RWPE1 (cell line): Measurements from ENCODE around the gene HECA.

Experiments used
- CTCF ChIA-PET: fragments of 350-600 bp; sonication (Branson Sonifier 250); formaldehyde crosslinking; extraction: SDS; loops from one replicate; lab custom pipeline; 2021; lab: Yijun Ruan, JAX
- POLR2A ChIA-PET: fragments of 400-600 bp; formaldehyde crosslinking; extraction: SDS; loops from one replicate; lab custom pipeline; 2020; ENCODE audit warnings: antibody characterized with exemption; ENCODE audit not compliant: low non-redundant PET; lab: Yijun Ruan, JAX
- DNase-seq: peaks from one replicate; pipeline ENCODE4 v3.0.0; 2012; ENCODE audit warnings: low spot score
- H3K27ac ChIP-seq: fragments of 450-650 bp; 2 replicates; pipeline ENCODE4 v1.5.1; 2017
- TF ChIP-seq, protein P1 (sequence below): fragments of 450-650 bp; conservative IDR thresholded peaks from 2 replicates; pipeline ENCODE4 v1.5.1; 2017; ENCODE audit warnings: low read depth, mild to moderate bottlenecking

The HECA gene

GRCh38 chr6:139187489-139187888, 52.6 kb downstream of the HECA start:
- POLR2A ChIA-PET, result no interaction called here
- TF ChIP-seq, protein P1, sequence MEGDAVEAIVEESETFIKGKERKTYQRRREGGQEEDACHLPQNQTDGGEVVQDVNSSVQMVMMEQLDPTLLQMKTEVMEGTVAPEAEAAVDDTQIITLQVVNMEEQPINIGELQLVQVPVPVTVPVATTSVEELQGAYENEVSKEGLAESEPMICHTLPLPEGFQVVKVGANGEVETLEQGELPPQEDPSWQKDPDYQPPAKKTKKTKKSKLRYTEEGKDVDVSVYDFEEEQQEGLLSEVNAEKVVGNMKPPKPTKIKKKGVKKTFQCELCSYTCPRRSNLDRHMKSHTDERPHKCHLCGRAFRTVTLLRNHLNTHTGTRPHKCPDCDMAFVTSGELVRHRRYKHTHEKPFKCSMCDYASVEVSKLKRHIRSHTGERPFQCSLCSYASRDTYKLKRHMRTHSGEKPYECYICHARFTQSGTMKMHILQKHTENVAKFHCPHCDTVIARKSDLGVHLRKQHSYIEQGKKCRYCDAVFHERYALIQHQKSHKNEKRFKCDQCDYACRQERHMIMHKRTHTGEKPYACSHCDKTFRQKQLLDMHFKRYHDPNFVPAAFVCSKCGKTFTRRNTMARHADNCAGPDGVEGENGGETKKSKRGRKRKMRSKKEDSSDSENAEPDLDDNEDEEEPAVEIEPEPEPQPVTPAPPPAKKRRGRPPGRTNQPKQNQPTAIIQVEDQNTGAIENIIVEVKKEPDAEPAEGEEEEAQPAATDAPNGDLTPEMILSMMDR, result no peak

DNA sequence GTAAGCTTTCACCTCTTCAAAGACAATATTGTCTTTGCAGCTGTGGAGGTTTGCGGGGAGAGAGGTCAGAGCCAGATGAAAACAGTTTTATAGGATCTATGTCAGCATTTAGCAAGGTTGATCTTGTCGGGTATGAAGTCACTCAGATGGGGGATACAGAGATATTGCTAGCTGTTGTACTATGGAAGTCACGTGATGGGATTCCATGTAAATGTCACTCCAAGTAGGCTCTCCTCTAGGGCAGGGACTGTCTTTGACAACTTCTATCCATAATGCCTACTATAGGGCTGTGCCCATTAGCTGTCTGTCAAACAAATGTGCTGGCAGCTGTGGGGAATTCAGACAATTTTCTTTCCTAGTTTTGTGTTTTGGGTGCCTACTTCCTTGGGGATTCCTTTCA, 54.8 kb downstream of the HECA start:
- DNase-seq, result no peak
- ChIA-PET CTCF (interaction anchor here (0.7 kb wide), 2 partner anchors 184 to 761 kb away, joined by 3 to 6 read pairs; no protein-coding TSS in a partner anchor), POLR2A (no interaction called here)
- TF ChIP-seq, protein P1, result no peak
- H3K27ac ChIP-seq, result no peak overlapping the region

More at GRCh38 chr6:139187489-139187888, 52.6 kb downstream of the HECA start:
- no peak overlapping the region for H3K27ac ChIP-seq
- DNase-seq, result no peak
- CTCF ChIA-PET, result no interaction called here

- CTCF ChIA-PET, result no interaction called here
- DNase-seq, result peak; percentile 27
- TF ChIP-seq, protein P1, result no peak
- POLR2A ChIA-PET, result no interaction called here
- H3K27ac ChIP-seq, result no peak overlapping the region
These were observed 59.9 kb downstream of the HECA start for GRCh38 chr6:139194740-139195139.

DNA sequence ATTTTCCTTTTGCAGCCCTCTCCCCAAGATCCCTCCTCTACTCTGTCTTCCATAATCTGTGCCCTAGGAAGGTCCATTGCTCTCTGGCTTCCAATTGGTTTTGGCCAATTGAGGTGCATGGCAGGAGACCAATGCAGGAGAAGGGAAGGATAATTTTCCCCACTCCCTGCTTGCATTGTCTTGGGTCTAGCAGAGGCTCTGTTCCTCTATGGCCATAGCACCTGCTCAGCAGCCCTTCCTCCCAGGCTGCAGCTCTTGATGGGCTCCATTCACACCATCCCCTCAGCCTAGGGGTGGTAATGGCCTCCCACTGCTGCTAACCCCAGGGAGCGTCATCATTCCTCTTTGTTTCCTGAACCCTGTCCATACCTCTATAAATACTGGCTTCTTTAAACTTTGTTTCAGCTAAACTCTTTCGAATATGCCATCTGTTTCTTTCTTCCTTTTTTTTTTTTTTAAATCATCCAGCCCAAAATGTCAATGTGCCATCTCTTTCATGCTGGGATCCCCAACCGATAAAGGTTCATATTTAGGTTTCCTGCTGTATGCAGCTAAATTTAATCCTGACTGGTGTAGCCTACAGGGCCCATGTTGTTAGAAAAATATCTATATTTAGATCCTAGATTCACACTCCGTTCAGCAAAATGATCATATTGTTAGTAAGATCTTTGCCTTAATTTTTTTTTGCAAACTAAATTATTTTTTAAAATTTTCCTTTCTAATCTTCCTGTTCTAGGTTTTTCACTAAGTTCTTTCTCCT, 63.8 kb downstream of the HECA start:
- TF ChIP-seq, protein P1, result no peak
- no peak for DNase-seq
- POLR2A ChIA-PET, result no interaction called here
- CTCF ChIA-PET, result no interaction called here
- H3K27ac ChIP-seq, result no peak overlapping the region

GRCh38 chr6:139201378-139201777, 66.5 kb downstream of the HECA start:
- H3K27ac ChIP-seq, result no peak overlapping the region
- POLR2A ChIA-PET, result no interaction called here
- TF ChIP-seq, protein P1, result no peak
- CTCF ChIA-PET, result no interaction called here
- DNase-seq, result no peak

GRCh38 chr6:139204978-139205377, 70.1 kb downstream of the HECA start:
- no peak overlapping the region for H3K27ac ChIP-seq
- TF ChIP-seq, protein P1, result no peak
- POLR2A ChIA-PET, result no interaction called here
- CTCF ChIA-PET, result no interaction called here
- DNase-seq, result no peak
